HG02610 (cell line): ENCODE results near the gene CD44.
A peak's percentile ranks its signal among the peaks of the same experiment; 100 is the strongest.
"Not testable (repeated sequence)": the region's sequence is repeated elsewhere in the genome, so short reads cannot be mapped to it uniquely, and the experiment has no call there.

Experiments
- ATAC-seq: cut with Tn5 transposase; IDR thresholded peaks from one replicate; pipeline ENCODE4 v1.9.1; 2021; ENCODE audit warnings: mild to moderate bottlenecking, moderate library complexity; ENCODE audit not compliant: unreplicated experiment

Gene CD44

GRCh38 chr11:35138943-35139721, at the start of gene CD44:
CD44 (plus strand) TSS chr11:35139171; CDS start chr11:35139304, 133 bp downstream.
- peak; percentile 48 for ATAC-seq

GRCh38 chr11:35089666-35090065, 49.3 kb upstream of the CD44 start:
- ATAC-seq, result peak; percentile 73

- ATAC-seq, result peak; percentile 12
Measured at GRCh38 chr11:35090125-35090524, 48.8 kb upstream of the CD44 start.

DNA sequence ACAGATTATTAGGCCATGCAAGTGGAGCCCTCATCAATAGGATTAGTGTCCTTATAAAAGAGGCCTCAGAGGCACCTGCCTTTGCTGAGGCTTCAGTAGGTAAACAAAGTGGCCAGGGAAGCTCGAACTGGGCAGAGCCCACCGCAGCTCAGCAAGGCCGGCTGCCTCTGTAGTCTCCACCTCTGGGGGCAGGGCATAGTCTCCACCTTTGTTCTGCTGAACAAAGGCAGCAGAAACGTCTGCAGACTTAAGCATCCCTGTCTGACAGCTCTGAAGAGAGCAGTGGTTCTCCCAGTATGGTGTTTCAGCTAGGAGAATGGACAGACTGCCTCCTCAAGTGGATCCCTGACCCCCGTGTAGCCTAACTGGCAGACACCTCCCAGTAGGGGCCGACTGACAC, 48.0 kb upstream of the CD44 start:
- not testable (repeated sequence) for ATAC-seq

DNA sequence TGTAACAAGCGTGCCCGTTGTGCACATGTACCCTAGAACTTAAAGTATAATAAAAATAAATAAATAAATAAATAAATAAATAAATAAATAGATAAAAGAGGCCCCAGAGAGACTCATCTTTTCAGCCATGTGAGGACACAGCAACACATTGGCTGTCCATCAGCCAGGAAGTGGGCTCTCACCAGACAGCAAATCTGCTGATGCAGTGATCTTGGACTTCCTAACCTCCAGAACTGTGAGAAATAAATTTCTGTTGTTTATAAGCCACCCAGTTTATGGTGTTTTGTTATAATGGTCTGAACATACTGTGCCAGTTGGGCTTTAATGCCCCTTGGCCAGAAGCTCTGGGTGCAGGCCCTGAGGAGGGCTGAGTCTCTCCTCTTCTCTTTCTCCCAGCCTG, 42.2 kb upstream of the CD44 start:
- no peak for ATAC-seq

- no peak for ATAC-seq
Measured at GRCh38 chr11:35097814-35098455, 41.0 kb upstream of the CD44 start.

DNA sequence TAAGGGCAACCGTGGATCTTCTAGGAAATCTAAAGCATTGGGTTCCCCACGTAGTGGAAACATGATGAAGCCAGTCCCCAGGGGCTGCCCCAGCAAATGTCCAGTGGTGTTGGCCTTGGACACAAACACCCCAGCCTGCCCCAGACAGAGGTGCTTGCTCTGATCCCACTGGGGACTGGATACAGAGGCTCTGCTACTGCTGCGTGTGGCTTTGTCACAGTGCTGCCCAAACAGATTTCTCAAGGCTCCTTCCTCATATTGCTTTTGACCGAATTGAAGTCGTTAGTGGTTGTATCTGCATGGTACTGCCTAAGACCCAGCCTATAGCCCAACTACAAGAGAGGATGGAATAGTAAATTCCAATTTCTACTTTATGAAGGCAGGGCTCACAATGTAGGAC, 40.1 kb upstream of the CD44 start:
- no peak for ATAC-seq

GRCh38 chr11:35099278-35100012, 39.5 kb upstream of the CD44 start:
- ATAC-seq, result no peak

DNA sequence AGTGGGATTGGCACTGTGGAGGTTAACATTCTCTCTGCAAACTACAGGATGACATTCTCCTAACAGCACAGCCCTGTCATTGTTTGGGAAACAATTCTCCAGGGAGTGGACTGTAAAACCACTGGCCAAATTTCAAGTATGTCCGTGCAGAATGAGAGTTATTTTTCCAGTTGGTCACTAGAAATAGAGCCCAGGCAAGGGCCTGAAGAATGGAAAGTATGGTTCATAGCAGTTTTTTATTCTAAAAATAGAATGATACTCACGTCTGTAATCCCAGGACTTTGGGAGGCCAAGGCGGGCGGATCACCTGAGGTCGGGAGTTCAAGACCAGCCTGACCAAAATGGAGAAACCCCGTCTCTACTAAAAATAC, 39.0 kb upstream of the CD44 start:
- ATAC-seq, result no peak

GRCh38 chr11:35101223-35101622, 37.7 kb upstream of the CD44 start:
- ATAC-seq, result no peak

DNA sequence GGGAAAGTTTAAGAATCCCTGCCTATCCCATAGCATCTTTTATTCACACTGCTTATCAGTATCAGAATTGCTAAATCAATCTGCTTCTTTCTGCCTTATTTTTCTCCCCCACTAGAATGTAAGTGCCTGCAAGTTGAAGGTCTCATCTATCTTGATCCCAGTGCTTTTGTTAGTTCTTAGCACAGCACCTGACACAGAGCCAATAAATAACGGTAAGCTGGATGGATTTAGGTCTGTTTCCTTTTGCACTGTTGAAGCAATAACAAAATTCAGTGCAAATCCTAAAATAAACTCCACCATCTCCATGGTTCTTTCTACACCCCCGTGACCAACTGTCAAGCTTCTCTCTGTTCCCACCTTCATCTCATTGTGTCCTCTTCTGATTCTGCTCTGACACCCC, 36.7 kb upstream of the CD44 start:
- ATAC-seq, result no peak

- no peak for ATAC-seq
Measured at GRCh38 chr11:35103366-35104208, 35.4 kb upstream of the CD44 start.

DNA sequence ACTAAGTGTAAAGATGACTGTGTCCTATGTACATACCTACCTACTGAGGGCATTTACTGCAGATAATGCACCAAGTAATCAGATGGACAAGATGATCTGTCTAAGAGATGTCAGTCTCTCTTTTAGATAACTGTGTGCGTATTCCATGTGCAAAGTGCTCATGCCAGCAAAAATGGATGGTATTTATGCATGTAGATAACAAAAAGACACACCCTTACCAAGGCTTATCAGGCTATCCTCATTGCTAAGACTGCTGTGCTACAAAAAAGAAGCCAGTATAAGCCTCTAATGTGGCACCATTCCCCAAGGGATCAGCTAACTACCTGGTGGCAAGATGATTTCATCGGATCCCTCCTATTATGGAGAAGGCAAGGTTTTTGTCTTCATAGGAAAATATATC, 34.3 kb upstream of the CD44 start:
- no peak for ATAC-seq

- no peak for ATAC-seq
Measured at GRCh38 chr11:35105319-35106079, 33.5 kb upstream of the CD44 start.

GRCh38 chr11:35106595-35106994, 32.4 kb upstream of the CD44 start:
- ATAC-seq, result peak; percentile 43

DNA sequence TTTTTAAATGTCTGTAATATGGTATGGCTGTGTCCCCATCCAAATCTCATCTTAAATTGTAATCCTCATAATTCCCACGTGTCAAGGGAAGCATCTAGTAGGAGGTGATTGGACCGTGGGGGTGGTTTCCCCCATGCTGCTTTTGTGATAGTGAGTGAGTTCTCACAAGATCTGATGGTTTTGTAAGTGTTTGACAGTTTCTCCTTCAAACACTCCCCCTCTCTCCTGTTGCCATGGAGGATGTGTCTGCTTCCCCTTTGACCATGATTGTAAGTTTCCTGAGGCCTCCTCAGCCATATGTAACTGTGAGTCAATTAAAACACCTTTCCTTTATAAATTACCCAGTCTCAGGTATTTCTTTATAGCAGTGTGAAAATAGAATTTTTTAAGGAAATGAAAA, 31.1 kb upstream of the CD44 start:
- ATAC-seq, result no peak

DNA sequence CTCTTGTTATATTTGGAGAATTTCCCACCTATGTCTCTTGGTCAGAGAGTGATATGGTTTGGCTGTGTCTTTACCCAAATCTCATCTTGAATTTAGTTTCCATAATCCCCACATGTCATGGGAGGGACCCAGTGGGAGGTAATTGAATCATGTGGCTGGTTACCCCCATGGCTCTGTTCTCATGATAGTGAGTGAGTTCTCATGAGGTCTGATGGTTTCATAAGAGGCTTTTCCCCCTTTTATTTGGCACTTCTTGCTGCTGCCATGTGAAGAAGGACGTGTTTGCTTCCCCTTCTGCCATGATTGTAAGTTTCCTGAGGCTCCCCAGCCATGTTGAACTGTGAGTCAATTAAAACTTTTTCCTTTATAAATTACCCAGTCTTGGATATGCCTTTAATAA, 30.6 kb upstream of the CD44 start:
- not testable (repeated sequence) for ATAC-seq

- ATAC-seq, result no peak
Measured at GRCh38 chr11:35109041-35109440, 29.9 kb upstream of the CD44 start.

DNA sequence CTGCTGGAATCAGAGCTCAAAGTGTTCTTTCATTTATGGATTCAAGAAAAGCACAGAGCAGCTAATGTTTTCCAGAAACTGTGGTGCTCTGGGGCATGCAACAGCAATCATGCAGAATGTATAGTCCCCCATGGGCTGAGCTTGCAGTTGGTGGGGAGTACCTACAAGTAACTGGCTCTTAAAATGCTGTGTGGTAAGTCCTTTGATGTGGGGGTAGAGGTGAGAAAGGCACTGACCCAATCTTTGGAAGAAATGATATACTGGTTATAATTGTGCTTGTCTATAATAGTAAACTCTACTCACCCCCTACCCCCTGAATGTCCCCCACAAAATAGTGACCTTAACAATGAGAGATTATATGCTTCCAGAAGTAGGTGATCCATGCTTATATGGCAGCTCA, 29.1 kb upstream of the CD44 start:
- ATAC-seq, result peak; percentile 56
